ENCODE results near the gene HOMER1.

- TF ChIP-seq CTCF (conservative IDR thresholded peaks at IDR 0.05; ENCODE audit: low read length) (no peak), EZH2phosphoT487 (IDR thresholded peaks at IDR 0.05; ENCODE audit: borderline replicate concordance, low read depth, low read length) (no peak)
Measured at GRCh38 chr5:79561525-79561893, 47.6 kb upstream of the HOMER1 start.

All from OCI-LY7 (cell line).